ENCODE results near the gene MDFIC. TPM values are rescaled to one million over a fixed set of nuclear protein-coding genes. Genes with fewer than 3 reads are reported as not detected.

MDFIC gene
- total RNA-seq, 1 donor from 2014 or later: 16.6 TPM

- no peak for DNase-seq (ENCODE audit: extremely low read depth, low read depth, low spot score)
Measured at GRCh38 chr7:114944745-114945625, 23.1 kb downstream of the MDFIC start.

DNA sequence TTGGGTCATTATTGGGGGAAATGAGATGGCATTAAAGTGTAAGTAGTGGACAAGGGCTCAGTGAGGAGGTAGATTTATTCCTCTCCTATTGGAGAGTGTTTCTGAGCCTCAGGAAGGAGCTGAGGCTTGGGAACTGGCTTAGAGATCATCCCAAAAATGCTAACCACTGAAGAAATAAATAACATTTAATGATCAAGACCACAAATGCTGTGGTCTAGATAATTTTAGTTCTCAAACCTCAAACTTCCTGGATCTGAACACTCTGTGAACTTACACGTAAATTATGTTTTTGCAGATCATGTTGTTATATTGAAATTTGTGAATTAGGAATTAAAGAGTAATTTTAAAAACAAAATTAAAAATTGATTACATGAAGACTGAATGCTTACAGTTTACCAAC lies 27.3 kb downstream of the MDFIC start:
- DNase-seq (ENCODE audit: extremely low read depth, low read depth, low spot score): no peak

DNA sequence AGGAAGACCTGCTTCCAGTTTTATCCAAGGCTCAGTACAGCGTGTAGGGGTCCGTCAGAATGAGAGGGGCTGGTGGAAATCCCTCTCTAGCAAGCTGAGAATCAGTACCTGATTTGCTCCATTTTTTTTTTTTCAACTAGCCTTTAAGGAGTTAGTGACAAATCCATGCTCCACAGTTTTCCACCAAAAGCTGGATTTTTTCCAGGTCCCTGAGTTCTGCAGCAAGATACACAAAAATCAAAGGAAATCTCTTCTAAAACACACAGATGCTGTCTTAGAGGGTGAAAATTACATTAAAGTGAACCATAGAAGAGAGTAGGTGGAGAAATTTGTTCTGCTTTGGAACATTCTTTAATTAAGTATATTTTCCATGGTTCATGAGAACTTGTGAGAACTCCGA lies 30.4 kb downstream of the MDFIC start:
- DNase-seq (ENCODE audit: extremely low read depth, low read depth, low spot score): no peak

- no peak for DNase-seq (ENCODE audit: extremely low read depth, low read depth, low spot score)
Measured at GRCh38 chr7:114953724-114954123, 31.8 kb downstream of the MDFIC start.

- no peak for DNase-seq (ENCODE audit: extremely low read depth, low read depth, low spot score)
Measured at GRCh38 chr7:114956702-114957101, 34.8 kb downstream of the MDFIC start.

GRCh38 chr7:114957444-114957843 lies 35.5 kb downstream of the MDFIC start:
- no peak for DNase-seq (ENCODE audit: extremely low read depth, low read depth, low spot score)

DNA sequence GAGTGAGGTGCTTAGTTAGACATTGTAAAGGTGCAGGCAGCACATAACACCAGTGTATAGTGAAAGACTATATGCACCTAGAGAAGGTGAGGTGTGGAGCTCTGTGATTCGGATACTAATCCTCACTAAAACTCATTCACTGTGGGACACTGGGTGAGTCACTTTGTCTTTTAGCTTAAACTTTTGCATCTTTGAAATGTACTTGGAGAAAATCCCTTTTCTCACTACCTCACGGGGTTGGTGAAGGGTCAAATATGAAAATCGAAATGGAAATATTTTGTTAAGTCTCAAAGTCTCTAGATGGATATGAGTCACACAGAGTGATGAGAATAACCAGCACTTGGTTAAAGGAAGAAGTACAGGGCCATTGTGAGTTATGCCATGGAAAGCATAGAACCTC lies 38.0 kb downstream of the MDFIC start:
- no peak for DNase-seq (ENCODE audit: extremely low read depth, low read depth, low spot score)

GRCh38 chr7:114962441-114962840 lies 40.5 kb downstream of the MDFIC start:
- DNase-seq (ENCODE audit: extremely low read depth, low read depth, low spot score): no peak

GRCh38 chr7:114966156-114966555 lies 44.3 kb downstream of the MDFIC start:
- no peak for DNase-seq (ENCODE audit: extremely low read depth, low read depth, low spot score)

DNA sequence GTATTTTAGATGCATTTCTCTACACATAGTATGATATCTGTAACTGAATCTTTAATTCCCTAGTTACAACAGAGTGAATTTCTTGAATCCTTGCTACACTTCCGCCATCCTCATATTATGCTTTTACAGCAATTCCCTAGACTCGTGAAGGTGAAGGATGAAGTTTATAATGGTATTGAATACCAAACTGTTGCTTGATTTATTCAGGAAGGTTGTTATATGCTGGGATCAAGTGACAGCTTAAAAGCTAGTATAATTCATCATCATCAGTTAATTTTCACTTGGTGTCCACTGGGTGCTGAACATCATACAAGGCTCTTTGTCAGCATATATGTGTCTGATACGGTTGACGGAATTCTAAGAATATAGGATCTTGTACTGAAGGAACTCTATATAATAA lies 47.2 kb downstream of the MDFIC start:
- no peak for DNase-seq (ENCODE audit: extremely low read depth, low read depth, low spot score)

GRCh38 chr7:114970308-114970707 lies 48.4 kb downstream of the MDFIC start:
- DNase-seq (ENCODE audit: extremely low read depth, low read depth, low spot score): no peak

DNA sequence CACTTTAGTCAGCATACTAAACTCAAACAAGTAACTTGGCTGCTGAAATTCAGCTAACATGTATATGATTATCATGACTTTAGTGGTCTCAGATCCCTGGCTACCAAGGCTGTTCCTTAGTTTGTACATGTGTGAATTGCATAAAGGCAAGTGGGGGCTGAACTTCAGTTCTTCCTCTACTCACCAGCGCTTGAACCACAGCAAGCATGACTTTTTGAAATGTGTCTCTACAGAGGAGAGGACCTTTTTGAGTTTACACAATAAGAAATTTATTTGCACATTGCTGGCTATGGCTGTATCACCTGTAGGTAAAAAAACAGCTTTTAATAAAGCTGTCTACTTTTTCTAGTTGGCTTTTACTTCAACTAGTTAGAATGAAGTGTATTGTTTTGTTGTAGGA lies 48.8 kb downstream of the MDFIC start:
- no peak for DNase-seq (ENCODE audit: extremely low read depth, low read depth, low spot score)

DNA sequence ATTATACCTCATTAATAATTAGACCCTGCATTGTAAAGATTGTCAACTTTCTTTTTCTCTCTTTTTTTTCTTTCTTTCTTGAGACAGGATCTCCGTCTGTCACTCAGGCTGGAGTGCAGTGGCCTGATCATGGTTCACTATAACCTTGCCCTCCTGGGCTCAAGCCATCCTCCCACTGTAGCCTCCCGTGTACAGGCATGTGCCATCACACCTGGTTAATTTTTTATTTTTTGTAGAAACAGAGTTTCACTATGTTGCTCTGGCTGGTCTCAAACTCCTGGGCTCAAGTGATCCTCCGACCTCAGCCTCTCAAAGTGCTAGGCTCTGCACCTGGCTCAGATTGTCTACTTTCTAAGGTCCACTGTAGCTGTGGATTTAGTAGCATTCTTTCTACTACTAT lies 50.7 kb downstream of the MDFIC start:
- no peak for DNase-seq (ENCODE audit: extremely low read depth, low read depth, low spot score)

DNA sequence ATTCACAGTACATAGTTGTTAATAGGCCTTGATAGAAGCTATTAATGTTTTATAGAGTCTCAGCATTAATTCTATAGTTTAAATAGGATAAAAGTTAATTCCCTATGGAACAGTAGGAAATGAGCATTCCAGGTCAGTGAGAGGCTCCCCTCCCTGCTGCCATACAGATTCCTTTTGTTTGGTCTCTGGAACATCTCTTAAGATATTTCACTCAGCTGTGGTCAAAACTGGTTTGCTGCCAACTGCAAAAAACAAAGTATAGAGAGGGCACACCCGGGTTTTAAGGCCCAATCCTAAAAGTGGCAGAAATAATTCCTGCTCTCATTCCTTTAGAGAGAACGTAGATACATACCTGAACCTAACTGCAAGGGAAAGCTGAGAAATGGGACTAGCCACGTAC lies 51.3 kb downstream of the MDFIC start:
- DNase-seq (ENCODE audit: extremely low read depth, low read depth, low spot score): no peak

DNA sequence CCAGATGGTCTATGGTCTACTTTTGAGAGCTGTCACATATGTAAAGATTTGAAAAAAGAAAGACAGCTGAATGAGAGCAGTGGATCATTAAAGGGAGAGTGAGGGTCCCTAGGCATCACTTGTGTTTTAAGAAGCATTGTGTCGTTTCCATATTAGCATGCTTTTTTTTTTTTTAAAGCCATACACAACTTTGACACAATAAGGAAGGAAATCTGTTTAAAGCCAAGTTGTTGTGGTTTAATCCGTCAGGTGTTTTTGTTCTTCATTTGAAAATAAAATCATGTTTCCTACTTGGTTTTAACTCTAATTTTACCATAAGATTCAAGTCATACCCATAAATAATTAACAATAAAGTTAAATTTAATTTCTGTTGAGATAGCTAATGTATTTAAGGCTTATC lies 53.5 kb downstream of the MDFIC start:
- DNase-seq (ENCODE audit: extremely low read depth, low read depth, low spot score): no peak

- DNase-seq (ENCODE audit: extremely low read depth, low read depth, low spot score): no peak
Measured at GRCh38 chr7:114976666-114977065, 54.8 kb downstream of the MDFIC start.

DNA sequence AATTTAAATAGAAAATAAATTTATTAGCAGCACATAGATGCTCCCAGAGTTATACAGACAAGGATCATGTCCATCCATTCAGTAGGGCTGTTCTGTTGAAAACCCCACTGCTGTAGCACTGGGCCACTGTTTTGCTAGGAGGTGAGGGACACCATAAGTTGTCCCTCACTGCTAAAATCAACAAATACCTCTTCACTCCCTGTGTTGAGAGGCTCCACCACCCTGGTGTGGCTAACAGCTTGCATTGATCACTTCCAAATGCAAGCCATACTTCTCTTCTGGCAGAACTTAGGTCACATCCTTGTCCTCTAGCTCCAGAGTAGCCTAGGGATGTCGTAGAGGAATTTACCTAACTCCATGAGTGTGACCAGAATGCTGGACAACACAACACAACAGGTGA lies 55.4 kb downstream of the MDFIC start:
- no peak for DNase-seq (ENCODE audit: extremely low read depth, low read depth, low spot score)

DNA sequence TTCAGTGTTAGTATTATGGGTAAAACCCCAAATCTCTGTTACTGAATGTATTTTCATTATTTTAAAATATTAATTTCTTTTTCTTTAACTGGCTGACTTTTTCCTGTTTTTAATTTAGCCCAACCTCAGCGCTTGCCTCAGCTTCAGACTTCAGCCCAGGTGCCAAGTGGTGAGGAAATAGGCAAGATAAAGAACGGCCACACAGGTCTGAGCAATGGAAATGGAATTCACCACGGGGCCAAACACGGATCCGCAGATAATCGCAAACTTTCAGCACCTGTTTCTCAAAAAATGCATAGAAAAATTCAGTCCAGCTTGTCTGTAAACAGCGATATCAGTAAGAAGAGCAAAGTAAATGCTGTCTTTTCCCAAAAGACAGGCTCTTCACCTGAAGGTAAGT lies 57.5 kb downstream of the MDFIC start:
- no peak for DNase-seq (ENCODE audit: extremely low read depth, low read depth, low spot score)

GRCh38 chr7:114979803-114980507 lies 58.1 kb downstream of the MDFIC start:
- DNase-seq (ENCODE audit: extremely low read depth, low read depth, low spot score): no peak

DNA sequence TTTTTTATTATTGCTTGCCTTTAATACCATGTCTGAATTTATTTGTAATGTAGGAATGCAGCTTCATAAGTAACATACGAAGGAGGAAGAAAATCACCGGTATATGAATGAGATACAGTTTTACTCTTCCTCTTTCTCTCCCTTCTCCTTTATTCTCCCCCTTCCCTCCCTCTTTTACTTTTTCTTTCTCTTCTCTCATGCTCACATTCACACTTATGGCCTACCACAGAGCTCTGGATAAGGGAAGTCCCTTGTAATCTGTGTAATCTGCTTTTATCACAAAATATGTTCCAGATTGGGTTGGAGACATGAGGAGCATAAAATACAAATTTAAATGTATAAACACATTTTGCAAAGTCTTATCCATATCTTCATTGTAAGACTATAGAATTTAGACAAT lies 59.4 kb downstream of the MDFIC start:
- no peak for DNase-seq (ENCODE audit: extremely low read depth, low read depth, low spot score)

DNA sequence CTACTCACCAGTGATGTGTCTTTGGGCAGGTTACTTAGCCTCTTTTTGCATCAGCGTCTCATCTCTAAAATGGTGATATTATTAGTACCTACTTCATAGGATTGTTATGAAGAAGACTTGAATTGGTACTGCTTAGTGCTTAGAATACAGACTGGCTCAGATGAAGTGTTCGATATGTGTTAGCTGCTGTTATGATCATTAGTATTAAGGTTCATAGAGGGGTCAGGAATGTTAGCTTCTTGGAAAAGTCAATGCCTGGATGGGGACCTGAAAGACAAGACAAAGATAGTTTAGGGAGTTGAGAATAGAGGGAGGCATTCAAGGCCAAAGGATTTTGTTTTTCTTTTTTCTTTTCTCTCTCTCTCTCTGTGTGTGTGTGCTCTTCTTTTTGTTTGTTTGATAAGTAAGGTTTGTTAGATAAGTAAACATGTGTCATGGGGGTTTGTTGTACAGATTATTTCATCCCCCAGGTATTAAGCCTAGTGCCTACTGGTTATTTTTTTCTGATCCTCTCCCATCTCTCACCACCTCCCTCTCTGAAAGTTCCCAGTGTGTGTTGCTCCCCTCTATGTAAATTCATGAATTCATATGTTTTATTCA lies 63.3 kb downstream of the MDFIC start:
- DNase-seq (ENCODE audit: extremely low read depth, low read depth, low spot score): no peak
